GM15510 (cell line): Measurements from ENCODE around the gene F5.

Experiments
- POLR2A ChIP-seq: IDR thresholded peaks from 3 replicates; pipeline ENCODE4 v1.6.1; 2011; ENCODE audit warnings: borderline replicate concordance; ENCODE audit not compliant: insufficient read length; ENCODE audit errors: extremely low read depth

Gene F5

DNA sequence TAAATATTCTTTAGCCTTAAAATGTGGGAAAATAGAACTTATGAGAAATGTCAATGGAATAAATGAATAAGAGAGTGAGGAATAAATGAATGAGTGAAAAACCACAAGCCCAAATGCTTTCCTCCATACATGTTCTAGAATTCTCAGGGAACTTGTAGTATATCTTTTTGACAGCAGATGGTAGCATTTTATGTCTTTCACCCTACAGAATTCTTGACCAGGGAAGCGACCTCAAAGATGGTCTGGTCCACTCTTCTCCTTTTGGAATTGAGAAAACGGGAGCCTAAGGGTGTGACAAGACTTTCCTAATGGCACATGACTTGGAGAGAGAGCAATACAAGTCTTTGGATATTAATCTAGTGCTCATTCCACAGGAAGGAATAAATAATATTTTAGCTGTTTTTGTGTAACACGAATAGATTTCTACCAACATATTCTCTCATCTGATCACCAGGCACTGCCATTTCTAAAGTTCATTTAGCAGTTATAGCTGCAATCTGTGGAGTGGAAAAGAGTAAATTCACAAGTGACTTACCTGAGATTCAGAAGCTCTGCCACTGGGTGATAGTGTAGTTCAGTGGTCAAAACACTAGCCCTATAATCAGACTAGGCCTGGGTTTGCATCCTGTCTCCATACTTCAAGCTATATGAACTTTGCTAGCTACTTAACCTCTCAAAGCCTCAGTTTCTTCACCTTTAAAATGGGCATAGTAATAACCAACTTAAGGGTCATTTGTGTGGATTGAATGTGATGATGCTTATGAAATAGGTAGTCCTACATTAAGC, 15.0 kb upstream of the F5 start:
- no peak for TF ChIP-seq POLR2A

DNA sequence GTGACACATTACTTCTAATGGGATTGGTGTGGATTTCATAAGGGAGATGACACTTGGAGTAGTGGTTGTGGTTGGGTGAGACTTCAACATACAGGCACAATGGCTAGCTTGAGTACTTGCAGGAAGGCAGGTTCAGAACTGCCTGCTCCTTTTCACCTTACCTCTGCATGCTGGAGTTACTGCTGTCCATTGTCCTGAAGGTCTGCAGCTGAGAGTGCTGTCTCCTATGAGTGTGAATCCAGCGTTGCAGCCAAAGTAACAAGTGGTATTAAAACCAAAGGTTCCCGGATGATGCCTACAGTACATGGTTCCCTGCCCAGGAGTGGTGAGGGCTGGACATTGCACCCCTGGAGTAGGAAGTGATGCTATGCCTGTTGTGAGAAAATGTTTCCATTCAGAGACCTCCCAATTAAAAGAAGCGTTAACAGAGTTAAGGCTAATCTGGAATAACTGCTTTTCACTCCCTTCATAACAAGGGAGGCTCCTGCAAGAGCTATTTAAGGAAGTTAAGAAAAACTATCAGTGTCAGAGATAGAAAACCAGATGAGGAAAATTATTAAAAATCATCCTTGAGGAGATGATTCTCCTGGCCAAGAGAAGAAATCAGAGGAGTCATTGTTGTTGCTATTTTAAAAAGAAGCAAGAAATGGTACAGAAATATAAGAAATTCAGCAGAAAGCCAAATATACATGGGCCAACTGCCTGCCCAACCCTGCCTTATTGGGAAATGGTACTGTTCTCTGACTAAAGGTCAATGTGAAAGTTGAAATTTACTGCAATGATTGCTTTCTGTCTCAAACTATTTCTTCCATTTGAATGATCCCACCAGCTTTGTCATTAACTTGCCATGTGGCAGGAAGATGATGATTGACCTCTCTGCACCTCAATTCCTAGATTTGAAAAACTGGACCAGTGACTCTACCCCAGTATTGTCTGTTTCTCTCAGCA, 9.8 kb upstream of the F5 start:
- TF ChIP-seq POLR2A = no peak

DNA sequence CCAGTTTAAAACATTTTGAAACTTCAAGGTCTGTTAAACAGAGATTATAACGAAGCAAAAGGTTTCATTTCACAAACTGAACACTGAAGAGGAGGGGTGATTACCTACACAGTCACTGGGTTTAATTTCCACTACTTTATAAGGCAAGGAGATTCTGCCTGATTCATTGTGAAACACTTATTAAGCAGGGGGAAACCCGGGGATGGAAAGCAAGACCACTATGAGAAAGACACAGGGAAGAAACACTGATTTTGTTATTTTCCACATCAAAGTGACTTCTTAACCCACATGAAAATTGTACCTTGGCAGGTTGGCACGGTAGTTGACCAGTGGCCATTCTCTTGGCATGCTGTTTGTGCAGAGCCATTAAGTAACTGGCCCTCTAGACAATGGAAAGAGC, 8.1 kb upstream of the F5 start:
- no peak for TF ChIP-seq POLR2A

DNA sequence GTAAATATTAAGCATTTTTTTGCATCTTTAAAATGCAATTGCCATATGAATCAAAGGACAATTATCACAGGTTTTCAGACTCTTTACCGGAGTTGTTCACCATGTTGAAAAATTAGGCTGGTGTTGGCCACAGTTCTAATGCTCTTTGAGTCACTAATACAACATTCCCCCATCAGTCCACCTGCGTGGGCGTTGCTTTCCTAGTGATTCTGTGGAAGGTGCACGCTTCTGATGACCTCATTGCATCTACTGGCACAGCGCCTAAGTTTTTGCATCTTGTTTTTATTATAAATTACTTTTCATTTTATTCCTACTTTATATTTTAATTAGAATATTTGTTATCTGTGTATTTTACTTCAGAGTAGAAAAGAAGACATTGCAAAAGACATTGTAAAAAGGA, 4.7 kb upstream of the F5 start:
- no peak for TF ChIP-seq POLR2A

DNA sequence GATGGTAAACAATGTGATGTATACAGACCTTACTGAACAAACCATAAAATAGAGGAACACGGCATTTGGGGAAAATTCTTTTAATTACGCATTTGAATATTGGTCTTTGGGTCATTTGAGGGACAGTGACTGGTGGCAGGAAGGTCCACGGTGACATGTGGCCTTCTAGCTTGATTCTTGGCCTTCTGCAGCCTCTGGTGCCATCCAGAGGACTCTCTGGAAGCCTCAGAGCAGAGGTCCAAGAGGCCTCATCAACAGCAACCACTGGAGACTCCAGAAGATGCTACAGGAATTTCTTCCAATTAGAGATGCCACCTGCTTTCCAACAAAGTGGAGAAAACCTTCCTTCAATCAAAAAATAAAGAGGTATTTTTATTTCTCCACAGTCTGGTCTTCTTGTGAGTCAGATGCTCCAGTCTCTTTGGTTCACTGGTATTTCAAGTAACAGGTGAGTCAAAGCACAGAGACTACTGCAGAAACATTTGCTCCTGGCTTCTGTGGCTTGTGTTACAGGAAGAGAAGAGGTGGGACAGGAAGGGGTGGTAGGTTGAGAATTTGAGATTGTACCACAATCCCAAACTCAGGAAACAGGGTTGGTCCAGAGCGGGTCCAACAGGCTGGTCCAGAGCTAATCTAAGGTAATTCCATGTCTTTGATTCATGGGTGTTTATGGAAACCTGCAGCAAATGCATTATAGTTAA, 2.7 kb upstream of the F5 start:
- TF ChIP-seq POLR2A = no peak

DNA sequence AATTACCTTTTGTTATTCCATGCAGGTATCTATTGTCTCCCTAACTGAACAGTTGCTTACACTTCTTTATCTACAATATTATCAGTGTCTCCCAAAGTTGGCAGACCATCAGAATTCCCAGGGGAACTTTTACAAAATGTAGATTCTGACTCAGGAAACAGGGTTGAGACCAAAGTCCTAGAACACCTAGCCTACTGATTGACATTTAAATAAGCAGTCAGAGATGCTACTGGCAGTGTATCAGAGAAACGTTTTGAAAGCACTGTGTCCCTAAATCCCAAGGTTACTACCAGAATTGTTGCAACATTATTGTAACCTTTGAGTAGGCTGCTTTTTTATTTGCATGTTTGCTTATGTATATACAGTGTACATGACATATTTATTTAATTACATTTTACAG, 1.8 kb upstream of the F5 start:
- no peak for TF ChIP-seq POLR2A

DNA sequence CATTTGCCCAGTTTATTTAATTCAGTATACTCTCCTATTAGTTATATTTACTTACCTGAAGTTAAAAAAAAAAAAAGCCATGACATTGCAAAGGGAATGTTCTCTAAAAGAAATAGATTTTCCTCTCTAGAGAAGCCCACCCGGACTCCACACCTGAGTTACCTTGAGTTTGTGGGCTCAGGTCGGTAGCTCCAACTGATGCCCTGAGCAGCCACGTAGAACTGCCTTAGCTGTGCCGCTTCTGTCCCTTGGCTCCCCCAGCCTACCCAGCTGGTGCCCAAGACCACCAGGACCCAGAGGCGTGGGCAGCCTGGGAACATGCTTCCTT, 250 bp downstream of the F5 start:
- TF ChIP-seq POLR2A = no peak

DNA sequence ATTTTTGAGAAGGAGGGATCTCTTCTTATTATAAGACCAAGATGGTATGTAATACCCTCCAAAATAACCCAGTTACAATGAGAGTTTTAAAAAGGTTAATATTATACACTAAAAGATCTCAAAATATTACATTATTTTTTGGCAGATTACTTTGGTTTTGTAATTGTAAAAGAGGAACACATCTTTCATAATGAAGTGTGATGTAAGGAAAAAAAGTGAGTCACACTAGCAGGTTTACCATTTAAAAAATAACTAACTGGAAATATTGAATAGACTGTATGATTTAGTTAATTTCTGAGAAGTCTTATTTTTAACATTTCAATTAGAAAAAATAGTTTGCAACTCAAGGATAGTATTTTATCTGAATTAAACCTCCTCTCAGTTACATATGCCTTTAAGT, 1.1 kb downstream of the F5 start:
- no peak for TF ChIP-seq POLR2A

DNA sequence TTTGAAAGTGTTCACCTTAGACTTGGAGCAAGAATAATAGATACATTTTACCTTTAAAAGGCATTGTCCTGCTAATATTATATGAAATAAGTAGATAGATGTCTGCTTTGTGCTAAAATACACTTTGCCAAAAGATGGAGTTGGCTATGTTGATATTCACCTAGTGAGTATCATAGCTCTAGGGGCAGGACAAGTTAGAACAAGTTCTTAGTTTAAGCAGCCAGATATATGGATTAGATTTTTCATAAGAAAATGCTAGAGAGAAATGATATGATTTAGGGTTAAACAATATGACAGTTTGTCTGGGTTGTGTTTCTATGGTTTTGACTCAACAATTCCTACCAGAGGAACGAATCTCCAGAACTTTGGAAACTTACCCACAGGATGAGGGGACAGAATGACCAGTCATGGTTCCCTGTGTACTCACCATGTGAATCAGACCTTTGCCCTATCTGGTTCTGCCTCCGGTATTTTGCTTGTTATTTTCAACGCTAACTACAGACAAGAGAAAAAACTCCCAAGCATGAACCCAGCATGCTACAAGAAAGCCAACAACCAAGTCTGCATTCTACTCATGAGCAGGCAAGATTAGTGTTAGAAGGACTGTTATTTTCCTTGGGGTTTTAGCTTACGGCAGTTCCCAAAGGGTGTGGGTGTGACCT, 1.7 kb downstream of the F5 start:
- TF ChIP-seq POLR2A = no peak

DNA sequence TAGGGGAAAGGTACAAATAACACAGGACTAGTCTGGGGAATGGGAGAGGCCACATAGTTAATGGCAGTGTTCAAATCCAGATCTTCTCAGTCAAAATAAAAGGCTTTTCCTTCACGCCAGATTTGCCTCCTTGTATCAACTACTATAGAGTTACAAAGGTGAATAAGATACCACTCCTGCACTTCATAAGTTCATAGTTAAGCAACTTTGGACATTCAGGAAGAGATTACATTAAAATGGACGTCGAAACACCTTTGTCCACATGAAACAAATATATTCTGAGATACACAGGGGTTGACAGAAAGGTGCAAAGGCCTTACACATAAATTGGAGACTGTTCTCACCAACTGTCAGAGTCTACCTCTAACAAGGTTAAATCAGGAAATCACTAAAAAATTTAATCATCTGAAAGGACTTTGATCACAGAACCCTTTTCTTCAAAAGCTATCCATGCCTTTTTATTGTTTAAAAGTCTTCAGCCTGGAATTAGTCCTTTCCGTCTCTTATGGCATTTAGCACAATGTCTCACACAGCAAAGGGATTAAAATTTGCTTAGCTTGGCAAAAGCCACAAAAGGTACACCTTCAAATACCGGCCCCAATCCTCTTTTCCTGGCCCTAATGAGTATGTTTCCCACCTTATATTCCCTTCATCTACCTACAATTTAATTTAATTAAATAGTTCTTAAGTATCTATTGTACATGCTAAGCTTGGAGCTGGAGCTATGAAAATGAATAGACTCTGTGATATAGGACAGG, 8.1 kb downstream of the F5 start:
- TF ChIP-seq POLR2A = no peak

DNA sequence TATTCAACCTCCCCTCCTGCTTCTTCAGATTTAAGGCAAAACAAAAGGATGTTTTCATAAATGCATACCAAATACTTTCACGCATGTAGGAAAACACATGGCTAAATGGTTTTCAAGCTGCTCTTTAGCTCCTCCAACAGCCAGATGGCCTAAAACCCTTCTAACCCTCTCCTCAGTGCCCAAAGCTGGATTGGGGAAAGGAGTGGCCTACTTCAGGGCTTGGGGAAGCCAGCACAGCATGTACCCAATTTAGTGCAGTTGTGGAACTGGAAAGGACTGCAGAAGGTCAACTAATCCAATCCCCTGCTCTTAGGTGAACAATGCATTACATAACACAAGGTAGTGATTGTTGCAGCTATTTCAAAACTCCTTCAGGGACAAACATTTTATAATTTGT, 9.3 kb downstream of the F5 start:
- TF ChIP-seq POLR2A = no peak

DNA sequence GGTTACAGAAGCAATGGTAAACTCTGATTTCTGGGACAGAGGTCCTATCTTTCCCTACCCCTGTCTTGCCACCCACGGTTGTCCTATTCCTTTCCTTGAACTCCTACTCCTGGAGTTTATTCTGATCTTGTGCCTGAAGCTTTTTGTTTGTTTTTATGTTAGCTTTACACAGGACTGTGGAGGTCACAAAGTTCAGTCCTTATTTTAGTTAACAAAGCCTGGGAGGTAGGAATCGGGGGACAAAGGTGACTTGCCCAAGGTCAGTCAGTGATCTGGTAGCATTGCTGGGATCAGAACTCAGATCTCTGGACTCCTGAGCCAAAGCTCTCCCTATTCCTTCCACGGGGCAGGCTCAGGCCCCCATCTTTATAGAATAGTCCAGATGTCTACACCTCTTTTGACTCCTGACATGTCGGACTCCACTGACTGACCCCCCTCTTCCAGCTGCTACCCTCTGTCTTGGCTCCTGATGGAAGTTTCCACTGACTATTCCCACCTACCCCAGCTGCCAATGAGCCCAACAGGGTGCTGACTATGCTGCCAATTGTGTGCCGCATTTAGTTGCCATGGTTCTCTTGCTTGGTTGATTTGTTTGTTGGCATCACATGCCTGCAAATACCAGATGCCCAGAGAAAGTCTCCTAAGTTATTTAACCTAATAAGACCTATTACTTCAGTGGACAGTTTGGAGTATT, 9.9 kb downstream of the F5 start:
- TF ChIP-seq POLR2A = no peak

DNA sequence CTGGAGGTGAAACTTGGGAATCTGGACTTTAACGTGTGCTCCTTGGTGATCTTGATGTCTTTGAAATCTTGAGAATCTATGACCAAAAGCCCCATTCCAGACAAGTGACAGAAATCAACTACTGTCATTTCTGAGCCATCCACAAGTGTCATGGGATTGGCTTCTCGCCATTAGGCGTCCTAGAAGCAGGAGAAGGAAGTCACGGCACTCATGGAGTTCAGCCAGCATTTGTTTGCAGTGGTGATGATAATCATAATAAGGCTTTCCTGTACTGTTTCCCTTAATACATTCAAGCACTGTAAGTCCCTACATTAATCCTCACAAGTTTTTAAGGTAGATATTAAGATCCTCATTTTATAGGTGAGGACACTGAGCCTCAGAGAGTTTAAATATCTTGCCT, 11.9 kb downstream of the F5 start:
- no peak for TF ChIP-seq POLR2A

DNA sequence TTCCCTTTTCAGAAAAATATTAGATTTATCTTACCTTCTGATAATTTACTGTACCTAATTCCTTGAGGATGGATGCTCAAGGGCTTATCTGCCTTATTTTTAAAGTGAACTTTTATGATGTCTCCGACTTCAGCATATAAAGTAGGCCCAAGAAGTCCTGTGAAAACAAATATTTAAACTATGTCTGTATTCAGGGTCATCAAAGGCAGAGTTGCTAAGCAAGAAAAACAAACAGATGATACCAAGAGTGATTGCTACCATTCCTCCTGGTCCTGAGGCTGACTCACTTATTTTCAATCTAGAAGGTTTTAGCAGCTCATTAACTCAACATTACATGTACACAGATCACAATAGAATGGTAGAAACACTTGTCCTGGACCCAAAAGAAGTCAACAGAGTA, 14.1 kb downstream of the F5 start:
- no peak for TF ChIP-seq POLR2A
